NCI-H128 (cell line): ENCODE measurements around the gene CD14.
"Not testable (repeated sequence)": the region's sequence is repeated elsewhere in the genome, so short reads cannot be mapped to it uniquely, and the experiment has no call there.

Source experiments
- DNase-seq: peaks from one replicate; lab custom pipeline; 2025; ENCODE audit not compliant: unreplicated experiment; lab: John Stamatoyannopoulos, UW

Gene CD14

DNA sequence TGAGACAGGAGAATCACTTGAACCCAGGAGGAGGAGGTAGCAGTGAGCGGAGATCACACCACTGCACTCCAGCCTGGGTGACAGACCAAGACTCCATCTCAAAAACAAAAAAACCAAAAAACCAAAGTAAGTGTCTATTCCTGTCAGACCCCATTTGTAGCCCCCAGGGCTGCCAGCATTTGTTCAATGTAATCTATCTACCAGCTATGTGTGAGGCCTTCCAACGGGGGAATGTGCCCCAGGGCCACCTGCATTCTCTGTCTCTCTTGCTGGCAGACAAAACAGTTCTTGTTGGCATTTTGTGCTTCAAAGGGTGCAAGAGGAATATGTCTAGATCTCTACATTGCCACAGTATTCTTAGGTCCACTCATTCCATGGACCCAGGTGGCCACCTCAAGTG lies 34.1 kb downstream of the CD14 start:
- no peak for DNase-seq

GRCh38 chr5:140596321-140596741 lies 36.6 kb downstream of the CD14 start:
- DNase-seq: no peak

- DNase-seq: no peak
Observed at GRCh38 chr5:140595538-140596300, 37.3 kb downstream of the CD14 start.

DNA sequence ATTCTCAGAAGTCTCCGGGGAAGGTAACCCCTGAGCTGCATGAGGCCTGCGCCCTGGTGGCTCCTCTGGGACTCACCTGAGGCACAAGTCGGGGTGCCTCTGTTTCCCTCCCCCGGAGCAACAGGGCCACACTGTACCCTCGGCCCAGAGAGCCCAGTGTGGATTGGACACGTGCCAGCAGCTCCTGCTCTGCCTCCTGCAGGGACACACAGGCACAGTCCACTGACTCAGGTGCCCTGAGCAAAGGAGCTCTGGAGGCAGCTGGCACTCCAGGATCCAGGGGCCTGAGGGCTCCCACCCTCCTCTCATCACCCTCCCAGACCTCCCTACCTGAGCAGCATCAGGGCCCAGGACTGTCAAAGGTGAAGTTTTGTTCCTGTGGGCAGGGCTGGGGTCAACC lies 38.8 kb downstream of the CD14 start:
- DNase-seq: no peak

DNA sequence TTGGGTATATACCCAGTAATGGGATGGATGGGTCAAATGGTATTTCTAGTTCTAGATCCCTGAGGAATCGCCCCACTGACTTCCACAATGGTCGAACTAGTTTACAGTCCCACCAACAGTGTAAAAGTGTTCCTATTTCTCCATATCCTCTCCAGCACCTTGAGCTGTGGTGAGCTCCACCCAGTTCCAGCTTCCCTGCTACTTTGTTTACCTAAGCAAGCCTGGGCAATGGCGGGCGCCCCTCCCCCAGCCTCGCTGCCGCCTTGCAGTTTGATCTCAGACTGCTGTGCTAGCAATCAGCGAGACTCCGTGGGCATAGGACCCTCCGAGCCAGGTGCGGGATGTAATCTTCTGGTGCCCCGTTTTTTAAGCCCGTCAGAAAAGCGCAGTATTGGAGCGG lies 39.9 kb downstream of the CD14 start:
- not testable (repeated sequence) for DNase-seq

- DNase-seq: no peak
Observed at GRCh38 chr5:140591747-140592372, 41.1 kb downstream of the CD14 start.

DNA sequence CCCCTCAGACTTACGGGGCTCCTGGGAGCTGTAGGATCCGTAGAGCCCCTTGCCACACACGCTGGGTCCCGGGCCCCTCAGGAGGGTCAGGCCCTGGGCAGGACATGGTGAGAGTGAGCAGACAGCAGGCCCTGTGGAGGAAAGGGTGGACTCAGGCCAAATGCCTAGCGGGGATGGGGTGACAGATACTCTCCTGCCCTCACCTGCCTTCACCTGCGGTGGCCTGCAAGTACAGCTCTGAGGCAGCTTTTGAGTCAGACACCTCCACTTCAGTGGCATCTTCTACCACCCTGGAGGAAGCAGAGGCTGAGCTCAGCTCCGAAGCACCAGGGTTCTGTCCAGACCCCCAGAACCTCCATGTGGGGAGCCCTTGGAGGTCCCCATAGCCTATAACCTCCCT lies 42.1 kb downstream of the CD14 start:
- no peak for DNase-seq

GRCh38 chr5:140588311-140589070 lies 44.5 kb downstream of the CD14 start:
- DNase-seq: no peak

- no peak for DNase-seq
Observed at GRCh38 chr5:140587495-140587894, 45.5 kb downstream of the CD14 start.
